Sigmoid colon (tissue), 7 donors: ENCODE data around the gene KCTD15. TPM values are rescaled to one million over a fixed set of nuclear protein-coding genes. Genes with fewer than 3 reads are reported as not detected.

Experiments used
- DNase-seq: peaks from one replicate; pipeline ENCODE4 v3.0.0-alpha.2; 2019
- H3K27ac ChIP-seq, 4 donors: fragments of 200-600 bp; sonication (generic); one replicate each; pipeline ENCODE4 v1.5.1; 2016 to 2019; ENCODE audit warnings: mild to moderate bottlenecking in 1 of 4
- H3K27me3 ChIP-seq, 3 donors: fragments of 200-600 bp; sonication (generic); one replicate each; pipeline ENCODE4 v1.5.1; 2019; ENCODE audit warnings: mild to moderate bottlenecking in 1 of 3
- H3K36me3 ChIP-seq, 4 donors: fragments of 200-600 bp; sonication (generic); one replicate each; pipeline ENCODE4 v1.5.1; 2016 to 2019
- H3K4me1 ChIP-seq, 4 donors: fragments of 200-600 bp; sonication (generic); one replicate each; pipeline ENCODE4 v1.5.1; 2017 to 2019
- H3K4me3 ChIP-seq, 4 donors: fragments of 200-600 bp; sonication (generic); one replicate each; pipeline ENCODE4 v1.5.1; 2017 to 2019; ENCODE audit warnings: mild to moderate bottlenecking in 2 of 4, moderate library complexity in 1 of 4
- H3K9me3 ChIP-seq, 4 donors: fragments of 200-600 bp in 3 of 4; sonication (generic) in 3 of 4; one replicate each; pipeline versions ENCODE4 v1.5.1 to v1.6.1; 2013 to 2019
- EP300 ChIP-seq, 4 donors: sonication (generic); formaldehyde crosslinking; IDR thresholded peaks; one replicate each; pipeline ENCODE4 v1.6.1; 2017; ENCODE audit warnings: antibody characterized with exemption in 4 of 4
- POLR2A ChIP-seq, 2 donors: fragments of 450-650 bp; IDR thresholded peaks; one replicate each; pipeline ENCODE4 v1.6.1; 2016; ENCODE audit warnings: antibody characterized with exemption in 2 of 2, mild to moderate bottlenecking in 2 of 2, moderate library complexity in 2 of 2
- POLR2AphosphoS5 ChIP-seq, 4 donors: sonication (generic); formaldehyde crosslinking; IDR thresholded peaks; one replicate each; pipeline ENCODE4 v1.6.1; 2017; ENCODE audit warnings: antibody characterized with exemption in 4 of 4
- WGBS, 2 donors: extraction: QIAGEN DNeasy Blood & Tissue Kit; methylation state at CpG; one replicate each; pipeline ENCODE4 v1.1.7; 2013; 5-methylcytosine and 5-hydroxymethylcytosine counted together
- intact Hi-C: fragments of 100-400 bp; cut with DNase I; formaldehyde crosslinking; loops from one replicate; pipeline ENCODE4 v1.15.1; 2023
- polyA plus RNA-seq, 3 donors: library from polyadenylated mRNA; stranded (reverse); fragments of 200-250 nt; gene quantifications; one replicate each; pipeline ENCODE4 v1.2.3, GENCODE V29; 2013
- total RNA-seq, 4 donors: library from RNA; depleted of rRNA; stranded (reverse); fragments of >200 nt; gene quantifications; one replicate each; pipeline ENCODE4 v1.1.0, GENCODE V29; 2016
- TF ChIP-seq, protein P1 (sequence below), 4 experiments: fragments of 450-650 bp in 3 of 4; fragments of 200-600 bp in 1 of 4; IDR thresholded peaks; one replicate each; pipeline ENCODE4 v1.5.1; 2016 to 2019; ENCODE audit warnings: antibody characterized with exemption in 4 of 4, mild to moderate bottlenecking in 3 of 4, moderate library complexity in 2 of 4
- donor health status: healthy with polysubstance abuse.
- donor health status: Bipolar disorder and iron deficiency.
- donor health status: healthy.

The KCTD15 gene
- total and polyA plus RNA-seq, 7 donors: 3.0 to 132 (median 52.8) TPM

- no peaks in the 10 kb centered on the region for H3K27me3 ChIP-seq
- TF ChIP-seq POLR2AphosphoS5 (IDR thresholded peaks at IDR 0.05): no peak
- no peaks in the 10 kb centered on the region for H3K4me1 ChIP-seq
- no peaks in the 10 kb centered on the region for H3K9me3 ChIP-seq
- H3K4me3 ChIP-seq: no peak overlapping the region
- no peak overlapping the region for H3K27ac ChIP-seq
- no peak for DNase-seq
- WGBS, 2 donors: 92 to 93% methylated on average over 3 of the region's 3 CpGs
- no peaks in the 10 kb centered on the region for H3K36me3 ChIP-seq
- intact Hi-C loops: no loop called here
Observed at GRCh38 chr19:33861950-33862349, 65.3 kb downstream of the KCTD15 start.

DNA sequence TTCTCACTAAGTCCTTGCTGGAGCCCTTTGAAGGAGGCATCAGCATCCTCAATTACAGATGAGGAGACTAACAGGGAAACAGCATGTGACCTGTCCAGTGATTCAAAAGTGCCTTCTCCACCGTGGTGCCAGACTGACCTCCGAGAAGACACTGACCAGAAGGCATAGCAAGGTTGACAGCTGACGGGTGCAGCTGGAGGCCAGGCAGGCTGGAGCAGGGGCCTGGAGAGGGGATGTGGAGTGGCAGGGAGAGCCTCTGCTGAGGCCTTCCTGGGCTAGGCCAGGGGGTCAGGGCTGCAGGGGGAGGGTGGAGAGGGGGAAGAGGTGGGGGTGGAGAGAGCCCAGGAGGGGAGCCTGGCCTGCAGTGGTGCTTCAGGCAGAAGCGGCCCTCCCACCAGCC lies 66.3 kb downstream of the KCTD15 start:
- no peak for DNase-seq
- no peaks in the 10 kb centered on the region for H3K27me3 ChIP-seq
- no peak overlapping the region for H3K27ac ChIP-seq
- intact Hi-C loops: no loop called here
- no peaks in the 10 kb centered on the region for H3K9me3 ChIP-seq
- TF ChIP-seq, protein P1, sequence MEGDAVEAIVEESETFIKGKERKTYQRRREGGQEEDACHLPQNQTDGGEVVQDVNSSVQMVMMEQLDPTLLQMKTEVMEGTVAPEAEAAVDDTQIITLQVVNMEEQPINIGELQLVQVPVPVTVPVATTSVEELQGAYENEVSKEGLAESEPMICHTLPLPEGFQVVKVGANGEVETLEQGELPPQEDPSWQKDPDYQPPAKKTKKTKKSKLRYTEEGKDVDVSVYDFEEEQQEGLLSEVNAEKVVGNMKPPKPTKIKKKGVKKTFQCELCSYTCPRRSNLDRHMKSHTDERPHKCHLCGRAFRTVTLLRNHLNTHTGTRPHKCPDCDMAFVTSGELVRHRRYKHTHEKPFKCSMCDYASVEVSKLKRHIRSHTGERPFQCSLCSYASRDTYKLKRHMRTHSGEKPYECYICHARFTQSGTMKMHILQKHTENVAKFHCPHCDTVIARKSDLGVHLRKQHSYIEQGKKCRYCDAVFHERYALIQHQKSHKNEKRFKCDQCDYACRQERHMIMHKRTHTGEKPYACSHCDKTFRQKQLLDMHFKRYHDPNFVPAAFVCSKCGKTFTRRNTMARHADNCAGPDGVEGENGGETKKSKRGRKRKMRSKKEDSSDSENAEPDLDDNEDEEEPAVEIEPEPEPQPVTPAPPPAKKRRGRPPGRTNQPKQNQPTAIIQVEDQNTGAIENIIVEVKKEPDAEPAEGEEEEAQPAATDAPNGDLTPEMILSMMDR (IDR thresholded peaks at IDR 0.05): no peak
- 76 to 90% methylated on average over 4 of the region's 4 CpGs for WGBS, 2 donors
- H3K4me1 ChIP-seq: peaks cover 0 to 8% (median 6%) of the 10 kb centered on the region in 4 donors
- no peaks in the 10 kb centered on the region for H3K36me3 ChIP-seq
- no peak overlapping the region for H3K4me3 ChIP-seq

GRCh38 chr19:33863436-33863835 lies 66.8 kb downstream of the KCTD15 start:
- intact Hi-C loops: no loop called here
- Histone ChIP-seq H3K27ac (no peak overlapping the region), H3K4me1 (peaks cover 0 to 12% (median 11%) of the 10 kb centered on the region in 4 donors), H3K36me3 (no peaks in the 10 kb centered on the region), H3K4me3 (no peak overlapping the region), H3K9me3 (no peaks in the 10 kb centered on the region), H3K27me3 (no peaks in the 10 kb centered on the region)
- TF ChIP-seq POLR2A (IDR thresholded peaks at IDR 0.05): no peak
- no peak for TF ChIP-seq EP300 (IDR thresholded peaks at IDR 0.05)
- TF ChIP-seq, protein P1 (IDR thresholded peaks at IDR 0.05): no peak
- TF ChIP-seq POLR2AphosphoS5 (IDR thresholded peaks at IDR 0.05): no peak
- WGBS, 2 donors: 89 to 91% methylated on average over 5 of the region's 5 CpGs
- DNase-seq: no peak

DNA sequence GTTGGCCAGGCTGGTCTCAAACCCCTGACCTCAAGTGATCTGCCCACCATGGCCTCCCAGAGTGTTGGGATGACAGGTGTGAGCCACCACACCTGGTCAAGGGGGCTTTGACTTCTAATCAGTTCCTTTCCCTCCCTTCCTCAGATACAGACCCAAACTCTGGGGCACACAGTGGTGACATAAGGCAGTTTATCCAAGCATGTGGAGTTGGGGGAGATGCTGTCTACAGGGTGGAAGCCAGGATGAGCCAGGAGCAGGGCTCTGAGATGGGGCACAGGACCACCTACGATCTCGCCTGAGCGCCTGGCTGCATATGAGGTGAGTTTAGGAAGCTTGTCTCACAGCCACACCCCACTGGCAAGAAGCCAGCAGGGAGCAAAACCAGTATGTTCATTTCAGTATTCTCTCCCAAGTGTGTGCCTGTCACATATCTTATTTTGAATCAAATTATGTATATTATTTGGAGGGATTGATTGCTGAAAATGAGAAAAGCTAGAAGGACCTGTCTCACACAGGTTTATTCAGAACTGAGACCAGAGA lies 67.7 kb downstream of the KCTD15 start:
- Histone ChIP-seq H3K27me3 (no peaks in the 10 kb centered on the region), H3K4me3 (no peak overlapping the region), H3K36me3 (no peaks in the 10 kb centered on the region), H3K27ac (no peak overlapping the region), H3K4me1 (peaks cover 0 to 21% (median 20%) of the 10 kb centered on the region in 4 donors), H3K9me3 (no peaks in the 10 kb centered on the region)
- intact Hi-C loops: no loop called here
- DNase-seq: no peak
- WGBS, 2 donors: 18 to 68% methylated on average over 3 of the region's 3 CpGs
- TF ChIP-seq EP300 (IDR thresholded peaks at IDR 0.05): no peak
- TF ChIP-seq, protein P1 (IDR thresholded peaks at IDR 0.05): no peak

DNA sequence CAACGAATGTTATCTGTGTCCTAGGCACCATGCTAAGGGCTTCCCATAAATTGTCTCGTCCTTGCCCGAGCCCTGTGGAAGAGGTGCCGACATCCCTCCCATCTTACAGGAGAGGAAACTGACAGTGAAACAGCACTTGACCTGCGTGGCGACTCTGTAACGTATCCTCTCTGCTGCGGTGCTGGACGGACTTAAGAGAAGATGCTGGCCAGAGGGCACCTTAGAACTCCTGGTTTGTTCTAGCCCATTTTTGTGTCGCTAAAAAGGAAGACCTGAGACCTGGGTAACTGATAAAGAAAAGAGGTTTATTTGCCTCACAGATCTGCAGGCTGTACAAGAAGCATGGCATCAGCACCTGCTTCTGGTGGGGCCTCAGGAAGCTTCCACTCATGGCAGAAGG lies 68.6 kb downstream of the KCTD15 start:
- no peak for DNase-seq
- H3K27ac ChIP-seq: no peak overlapping the region
- no peaks in the 10 kb centered on the region for H3K9me3 ChIP-seq
- no peaks in the 10 kb centered on the region for H3K27me3 ChIP-seq
- no peak overlapping the region for H3K4me3 ChIP-seq
- 91 to 94% methylated on average over 10 of the region's 10 CpGs for WGBS, 2 donors
- no peak for TF ChIP-seq POLR2AphosphoS5 (IDR thresholded peaks at IDR 0.05)
- TF ChIP-seq POLR2A (IDR thresholded peaks at IDR 0.05): no peak
- TF ChIP-seq, protein P1 (IDR thresholded peaks at IDR 0.05): no peak
- no peak for TF ChIP-seq EP300 (IDR thresholded peaks at IDR 0.05)
- peaks cover 0 to 21% (median 21%) of the 10 kb centered on the region in 4 donors for H3K4me1 ChIP-seq
- H3K36me3 ChIP-seq: no peaks in the 10 kb centered on the region
- intact Hi-C loops: no loop called here

Other genes with a start within 250 kb of the KCTD15 start
- gene CHST8, start 174.9 kb upstream of the KCTD15 start, total RNA-seq: under 1 TPM in 1 of 4 donors, not detected in 3; 0.36 TPM
- gene CHST8, start 174.9 kb upstream of the KCTD15 start, polyA plus RNA-seq: under 1 TPM in 2 of 3 donors, not detected in 1; 0.35 to 0.60 TPM